Activated CD8-positive, alpha-beta T cell treated with anti-CD3 and anti-CD28 coated beads for 36 hours (primary cell): ENCODE results near the gene RHEB. TPM values are rescaled to one million over a fixed set of nuclear protein-coding genes. Genes with fewer than 3 reads are reported as not detected.

Source experiments
- ATAC-seq: fragments of 200-7000 bp; cut with Tn5 transposase; one replicate; pipeline ENCODE4 v1.10.0; 2021; ENCODE audit warnings: mild to moderate bottlenecking, moderate library complexity
- CTCF ChIA-PET: fragments of 350-600 bp; sonication (Branson Sonifier 250); formaldehyde crosslinking; loops from one replicate; lab custom pipeline; 2021; ENCODE audit warnings: antibody characterized with exemption; lab: Charles Lee
- POLR2A ChIA-PET: fragments of 350-600 bp; sonication (Branson Sonifier 250); formaldehyde crosslinking; loops from one replicate; lab custom pipeline; 2021; ENCODE audit warnings: antibody characterized with exemption; lab: Charles Lee
- DNase-seq: peaks from one replicate; pipeline ENCODE4 v3.0.0-alpha.2; 2020
- H3K27ac Mint-ChIP-seq: one replicate; pipeline ENCODE4 v1.8.0; 2021; ENCODE audit warnings: mild to moderate bottlenecking, mixed read lengths
- H3K27me3 Mint-ChIP-seq: one replicate; pipeline ENCODE4 v1.8.0; 2021; ENCODE audit warnings: mixed read lengths
- H3K36me3 Mint-ChIP-seq: one replicate; pipeline ENCODE4 v1.8.0; 2021; ENCODE audit warnings: low read depth, mixed read lengths
- H3K4me1 Mint-ChIP-seq: one replicate; pipeline ENCODE4 v1.8.0; 2021; ENCODE audit warnings: low read depth, mixed read lengths
- H3K4me3 Mint-ChIP-seq: one replicate; pipeline ENCODE4 v1.8.0; 2021; ENCODE audit warnings: mild to moderate bottlenecking, moderate library complexity, mixed read lengths
- H3K9me3 Mint-ChIP-seq: one replicate; pipeline ENCODE4 v1.8.0; 2021; ENCODE audit warnings: mixed read lengths
- intact Hi-C: fragments of 100-400 bp; cut with micrococcal nuclease; formaldehyde crosslinking; loops from one replicate; pipeline ENCODE4 v1.10.0; 2022
- total RNA-seq, 2 experiments: library from RNA; stranded (reverse); gene quantifications; one replicate each; pipeline ENCODE4 v1.2.3, GENCODE V29; 2021
- TF ChIP-seq, protein P1 (sequence below): fragments of 200-600 bp; IDR thresholded peaks from one replicate; pipeline ENCODE4 v1.8.0; 2022; ENCODE audit warnings: antibody characterized with exemption, mild to moderate bottlenecking

The RHEB gene
- total RNA-seq, 2 experiments from 2014 or later = 42.0 to 42.6 TPM

GRCh38 chr7:151436446-151437158 is 83.1 kb downstream of the RHEB start:
- DNase-seq (no peak), ATAC-seq (no peak)
- Mint-ChIP-seq H3K4me3 (no peak overlapping the region), H3K4me1 (peaks cover 38% of the 10 kb centered on the region), H3K27ac (no peak overlapping the region), H3K27me3 (no peaks in the 10 kb centered on the region), H3K36me3 (no peaks in the 10 kb centered on the region), H3K9me3 (no peaks in the 10 kb centered on the region)
- ChIA-PET POLR2A (interaction anchor here (0.8 to 1.2 kb wide), 3 partner anchors 27 to 94 kb away, joined by 3 read pairs; partner anchors contain the start of gene WDR86), CTCF (interaction anchor here (1.3 to 6.8 kb wide), 5 partner anchors 12 to 122 kb away, joined by 3 to 51 read pairs (median 3); no protein-coding TSS in a partner anchor)
- intact Hi-C loops = no loop called here
- TF ChIP-seq, protein P1, sequence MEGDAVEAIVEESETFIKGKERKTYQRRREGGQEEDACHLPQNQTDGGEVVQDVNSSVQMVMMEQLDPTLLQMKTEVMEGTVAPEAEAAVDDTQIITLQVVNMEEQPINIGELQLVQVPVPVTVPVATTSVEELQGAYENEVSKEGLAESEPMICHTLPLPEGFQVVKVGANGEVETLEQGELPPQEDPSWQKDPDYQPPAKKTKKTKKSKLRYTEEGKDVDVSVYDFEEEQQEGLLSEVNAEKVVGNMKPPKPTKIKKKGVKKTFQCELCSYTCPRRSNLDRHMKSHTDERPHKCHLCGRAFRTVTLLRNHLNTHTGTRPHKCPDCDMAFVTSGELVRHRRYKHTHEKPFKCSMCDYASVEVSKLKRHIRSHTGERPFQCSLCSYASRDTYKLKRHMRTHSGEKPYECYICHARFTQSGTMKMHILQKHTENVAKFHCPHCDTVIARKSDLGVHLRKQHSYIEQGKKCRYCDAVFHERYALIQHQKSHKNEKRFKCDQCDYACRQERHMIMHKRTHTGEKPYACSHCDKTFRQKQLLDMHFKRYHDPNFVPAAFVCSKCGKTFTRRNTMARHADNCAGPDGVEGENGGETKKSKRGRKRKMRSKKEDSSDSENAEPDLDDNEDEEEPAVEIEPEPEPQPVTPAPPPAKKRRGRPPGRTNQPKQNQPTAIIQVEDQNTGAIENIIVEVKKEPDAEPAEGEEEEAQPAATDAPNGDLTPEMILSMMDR = no peak

DNA sequence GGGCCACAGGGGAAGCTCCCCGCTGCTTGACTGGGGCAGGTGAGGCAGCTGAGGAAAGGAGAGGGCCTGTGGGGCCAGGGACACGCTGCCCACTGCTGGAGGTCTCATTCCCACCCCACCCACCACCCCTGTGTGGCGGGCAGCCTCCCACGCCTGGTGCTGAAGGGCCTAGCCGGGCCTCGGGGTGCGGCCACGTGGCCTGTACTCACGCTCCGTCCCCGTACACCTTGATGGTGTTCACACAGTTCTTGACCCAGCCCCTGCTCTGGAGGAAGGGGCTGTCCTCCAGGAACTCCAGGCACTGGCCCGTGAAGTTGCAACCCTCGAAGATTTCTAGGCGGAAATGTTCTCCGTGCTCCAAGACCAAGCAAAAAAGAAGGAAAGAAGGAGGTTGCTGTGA is 83.7 kb downstream of the RHEB start:
- Mint-ChIP-seq H3K4me3 (no peak overlapping the region), H3K27me3 (no peaks in the 10 kb centered on the region), H3K9me3 (no peaks in the 10 kb centered on the region), H3K27ac (no peak overlapping the region), H3K4me1 (peaks cover 36% of the 10 kb centered on the region), H3K36me3 (no peaks in the 10 kb centered on the region)
- POLR2A ChIA-PET = no interaction called here
- ATAC-seq (no peak), DNase-seq (no peak)
- intact Hi-C loops = no loop called here
- TF ChIP-seq, protein P1 = no peak
- CTCF ChIA-PET = interaction anchor here (1.3 to 6.8 kb wide), 3 partner anchors 13 to 121 kb away, joined by 3 to 51 read pairs (median 3); no protein-coding TSS in a partner anchor

GRCh38 chr7:151435103-151435916 is 84.4 kb downstream of the RHEB start:
- TF ChIP-seq, protein P1 = no peak
- ChIA-PET CTCF (interaction anchor here (1.5 to 6.8 kb wide), 2 partner anchors 13 to 21 kb away, joined by 3 to 51 read pairs; no protein-coding TSS in a partner anchor), POLR2A (interaction anchor here (1.0 kb wide), 1 partner anchor 10 kb away, joined by 3 read pairs; no protein-coding TSS in a partner anchor)
- H3K4me3 Mint-ChIP-seq = no peak overlapping the region
- H3K27me3 Mint-ChIP-seq = no peaks in the 10 kb centered on the region
- intact Hi-C loops = no loop called here
- no peak overlapping the region for H3K27ac Mint-ChIP-seq
- DNase-seq = no peak
- H3K9me3 Mint-ChIP-seq = no peaks in the 10 kb centered on the region
- ATAC-seq = no peak
- H3K4me1 Mint-ChIP-seq = peaks cover 32% of the 10 kb centered on the region
- H3K36me3 Mint-ChIP-seq = no peaks in the 10 kb centered on the region

GRCh38 chr7:151434549-151434948 is 85.1 kb downstream of the RHEB start:
- Mint-ChIP-seq H3K36me3 (no peaks in the 10 kb centered on the region), H3K27me3 (no peaks in the 10 kb centered on the region), H3K4me3 (no peak overlapping the region), H3K9me3 (no peaks in the 10 kb centered on the region), H3K4me1 (peaks cover 36% of the 10 kb centered on the region), H3K27ac (no peak overlapping the region)
- POLR2A ChIA-PET = interaction anchor here (1.0 kb wide), 1 partner anchor 10 kb away, joined by 3 read pairs; no protein-coding TSS in a partner anchor
- DNase-seq (no peak), ATAC-seq (no peak)
- CTCF ChIA-PET = interaction anchor here (1.0 to 6.8 kb wide), 3 partner anchors 10 to 123 kb away, joined by 3 to 51 read pairs (median 6); no protein-coding TSS in a partner anchor
- intact Hi-C loops = no loop called here
- TF ChIP-seq, protein P1 = no peak
